ENCODE data around the gene ZNF611.

The ZNF611 gene

DNA sequence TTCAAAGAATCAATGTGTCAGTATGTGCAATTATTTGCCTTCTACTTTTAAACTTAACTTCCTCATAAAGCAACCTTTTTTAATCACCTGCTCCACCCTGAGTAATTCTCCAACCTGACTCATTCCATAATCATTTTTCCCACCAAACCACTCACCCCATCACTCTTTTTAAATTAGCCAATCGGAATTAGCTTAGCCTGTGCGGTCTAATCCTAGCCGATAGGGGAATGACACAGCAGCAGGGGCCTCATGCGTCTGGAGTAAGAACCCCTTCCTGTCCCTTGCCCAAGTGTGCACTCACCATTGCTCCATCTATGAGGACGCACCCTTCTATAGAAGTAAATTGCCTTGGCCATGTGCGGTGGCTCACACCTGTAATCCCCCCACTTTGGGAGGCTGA lies 69.3 kb downstream of the ZNF611 start:
- WGBS, 2 donors (ENCODE audit: extremely low coverage in 2 of 2, insufficient read length in 2 of 2, insufficient replicate concordance in 1 of 2), result 100% methylated on average over 1 of the region's 6 CpGs; no CpG with 5 or more reads in 1 of the 2 donors
- no peak overlapping the region for H4K91ac ChIP-seq (ENCODE audit: low read depth, low read length, poor library complexity)

DNA sequence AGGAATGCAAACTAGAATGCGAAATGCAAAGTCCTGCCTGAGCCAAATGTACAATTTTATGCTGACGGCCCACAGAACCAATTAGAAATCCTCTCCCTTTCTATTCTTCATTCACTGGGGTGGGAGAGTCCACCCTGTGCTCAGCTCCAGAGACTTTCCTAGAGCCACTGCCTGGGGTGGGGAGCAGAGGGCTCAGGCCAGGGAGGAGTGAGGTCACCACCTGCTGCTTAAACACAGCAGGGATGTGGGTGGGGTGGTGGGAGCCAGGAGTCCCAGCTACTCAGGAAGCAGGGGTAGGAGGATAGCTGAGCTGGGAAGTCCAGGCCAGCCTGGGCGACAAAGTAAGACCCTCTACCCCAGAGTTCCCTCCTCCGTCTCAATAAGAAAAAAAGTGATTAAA lies 69.8 kb downstream of the ZNF611 start:
- Histone ChIP-seq H3K4me2 (ENCODE audit: insufficient read depth, low read length, poor library complexity, severe bottlenecking) (no peak overlapping the region), H2BK120ac (ENCODE audit: low read depth, low read length) (no peak overlapping the region), H2AFZ (ENCODE audit: low read length) (no peak overlapping the region), H3K23ac (ENCODE audit: low read depth, low read length, poor library complexity) (no peak overlapping the region), H2BK5ac (ENCODE audit: low read length) (no peak overlapping the region), H2AK5ac (ENCODE audit: low read depth, low read length) (no peak overlapping the region), H3K4ac (ENCODE audit: low read length) (no peak overlapping the region), H3K27ac (replicated peaks; ENCODE audit: low read length) (peak overlapping the region; percentile 26), H3K79me1 (ENCODE audit: low read depth, low read length) (no peaks in the 10 kb centered on the region), H3K9me3 (replicated peaks in 1 of 2; ENCODE audit: control insufficient read depth in 2 of 2, insufficient read depth in 1 of 2, low read depth in 1 of 2, low read length in 2 of 2) (peaks cover 0 to 17% of the 10 kb centered on the region in 2 donors), H3K4me1 (ENCODE audit: control insufficient read depth in 2 of 2, insufficient read depth in 1 of 2, low read depth in 1 of 2, low read length in 2 of 2) (peaks cover 0 to 12% of the 10 kb centered on the region in 2 donors), H3K14ac (ENCODE audit: low read length) (no peak overlapping the region), H4K91ac (ENCODE audit: low read depth, low read length, poor library complexity) (no peak overlapping the region), H2BK12ac (ENCODE audit: low read length) (no peak overlapping the region), H3K36me3 (replicated peaks in 1 of 2; ENCODE audit: control insufficient read depth in 2 of 2, insufficient read depth in 2 of 2, low read length in 2 of 2) (peaks cover 4 to 65% of the 10 kb centered on the region in 2 donors), H2BK15ac (ENCODE audit: low read length) (no peak overlapping the region), H3K27me3 (ENCODE audit: control insufficient read depth in 3 of 3, insufficient read depth in 3 of 3, low read depth in 1 of 3, low read length in 3 of 3) (no peaks in the 10 kb centered on the region), H3K18ac (ENCODE audit: low read length) (peak overlapping the region; percentile 81), H4K8ac (ENCODE audit: low read depth, low read length) (no peak overlapping the region), H3K4me3 (ENCODE audit: low read length in 2 of 2) (no peak overlapping the region), H3K9ac (ENCODE audit: low read depth, low read length, poor library complexity) (peak overlapping the region; percentile 38)
- no CpG with 5 or more reads among the region's 4 CpGs for WGBS, 2 donors (ENCODE audit: extremely low coverage in 2 of 2, insufficient read length in 2 of 2, insufficient replicate concordance in 1 of 2)
- no peak for DNase-seq (ENCODE audit: low spot score)

More for the DNA sequence above, 69.3 kb downstream of the ZNF611 start:
- peaks cover 0 to 12% of the 10 kb centered on the region in 2 donors for H3K4me1 ChIP-seq (ENCODE audit: control insufficient read depth in 2 of 2, insufficient read depth in 1 of 2, low read depth in 1 of 2, low read length in 2 of 2)
- no peak for DNase-seq (ENCODE audit: low spot score)
- no peak overlapping the region for H3K23ac ChIP-seq (ENCODE audit: low read depth, low read length, poor library complexity)
- H3K4me3 ChIP-seq (ENCODE audit: low read length in 2 of 2), result no peak overlapping the region
- H4K8ac ChIP-seq (ENCODE audit: low read depth, low read length), result no peak overlapping the region
- peaks cover 3 to 65% of the 10 kb centered on the region in 2 donors for H3K36me3 ChIP-seq (replicated peaks in 1 of 2; ENCODE audit: control insufficient read depth in 2 of 2, insufficient read depth in 2 of 2, low read length in 2 of 2)
- H2BK120ac ChIP-seq (ENCODE audit: low read depth, low read length), result no peak overlapping the region
- H3K27me3 ChIP-seq (ENCODE audit: control insufficient read depth in 3 of 3, insufficient read depth in 3 of 3, low read depth in 1 of 3, low read length in 3 of 3), result no peaks in the 10 kb centered on the region
- H2BK5ac ChIP-seq (ENCODE audit: low read length), result no peak overlapping the region
- peaks cover 0 to 17% of the 10 kb centered on the region in 2 donors for H3K9me3 ChIP-seq (replicated peaks in 1 of 2; ENCODE audit: control insufficient read depth in 2 of 2, insufficient read depth in 1 of 2, low read depth in 1 of 2, low read length in 2 of 2)
- no peak overlapping the region for H2AK5ac ChIP-seq (ENCODE audit: low read depth, low read length)
- H3K14ac ChIP-seq (ENCODE audit: low read length), result no peak overlapping the region
- no peak overlapping the region for H3K9ac ChIP-seq (ENCODE audit: low read depth, low read length, poor library complexity)
- H2BK12ac ChIP-seq (ENCODE audit: low read length), result no peak overlapping the region
- no peak overlapping the region for H3K27ac ChIP-seq (replicated peaks; ENCODE audit: low read length)
- no peak overlapping the region for H2AFZ ChIP-seq (ENCODE audit: low read length)
- H3K4me2 ChIP-seq (ENCODE audit: insufficient read depth, low read length, poor library complexity, severe bottlenecking), result no peak overlapping the region
- no peaks in the 10 kb centered on the region for H3K79me1 ChIP-seq (ENCODE audit: low read depth, low read length)
- H3K4ac ChIP-seq (ENCODE audit: low read length), result no peak overlapping the region
- H3K18ac ChIP-seq (ENCODE audit: low read length), result no peak overlapping the region
- H2BK15ac ChIP-seq (ENCODE audit: low read length), result no peak overlapping the region

DNA sequence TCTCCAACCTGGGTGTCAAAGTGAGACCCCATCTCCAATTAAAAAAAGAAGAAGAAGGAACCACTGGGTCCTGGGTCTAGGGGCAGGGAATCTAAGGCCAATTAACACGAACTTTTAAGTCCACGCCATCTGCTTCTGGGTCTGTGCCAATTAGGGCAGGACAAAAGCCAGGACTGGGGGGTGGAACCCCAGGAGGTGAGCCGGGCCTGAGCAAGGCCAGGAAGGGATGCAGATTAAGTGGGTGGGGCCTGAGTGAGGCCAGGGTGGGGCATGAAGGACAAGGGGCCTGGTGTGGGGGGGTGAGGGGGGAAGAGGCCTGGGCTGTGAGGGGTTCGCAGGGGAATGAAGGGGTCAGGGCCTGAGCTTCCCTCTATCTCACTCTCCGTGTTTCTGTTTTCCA lies 70.4 kb downstream of the ZNF611 start:
- Histone ChIP-seq H2BK15ac (ENCODE audit: low read length) (no peak overlapping the region), H3K36me3 (replicated peaks in 1 of 2; ENCODE audit: control insufficient read depth in 2 of 2, insufficient read depth in 2 of 2, low read length in 2 of 2) (peaks cover 5 to 65% of the 10 kb centered on the region in 2 donors), H3K27ac (replicated peaks; ENCODE audit: low read length) (peak overlapping the region; percentile 76), H2BK120ac (ENCODE audit: low read depth, low read length) (no peak overlapping the region), H2BK5ac (ENCODE audit: low read length) (no peak overlapping the region), H4K8ac (ENCODE audit: low read depth, low read length) (no peak overlapping the region), H3K27me3 (ENCODE audit: control insufficient read depth in 3 of 3, insufficient read depth in 3 of 3, low read depth in 1 of 3, low read length in 3 of 3) (no peaks in the 10 kb centered on the region), H3K4ac (ENCODE audit: low read length) (no peak overlapping the region), H2AK5ac (ENCODE audit: low read depth, low read length) (no peak overlapping the region), H3K4me1 (ENCODE audit: control insufficient read depth in 2 of 2, insufficient read depth in 1 of 2, low read depth in 1 of 2, low read length in 2 of 2) (peaks cover 0 to 12% of the 10 kb centered on the region in 2 donors), H3K9me3 (replicated peaks in 1 of 2; ENCODE audit: control insufficient read depth in 2 of 2, insufficient read depth in 1 of 2, low read depth in 1 of 2, low read length in 2 of 2) (peaks cover 0 to 15% of the 10 kb centered on the region in 2 donors), H3K14ac (ENCODE audit: low read length) (no peak overlapping the region), H3K79me1 (ENCODE audit: low read depth, low read length) (no peaks in the 10 kb centered on the region), H2BK12ac (ENCODE audit: low read length) (no peak overlapping the region), H3K4me3 (ENCODE audit: low read length in 2 of 2) (no peak overlapping the region), H2AFZ (ENCODE audit: low read length) (no peak overlapping the region), H3K4me2 (ENCODE audit: insufficient read depth, low read length, poor library complexity, severe bottlenecking) (peak overlapping the region; percentile 36), H3K9ac (ENCODE audit: low read depth, low read length, poor library complexity) (no peak overlapping the region), H4K91ac (ENCODE audit: low read depth, low read length, poor library complexity) (no peak overlapping the region), H3K23ac (ENCODE audit: low read depth, low read length, poor library complexity) (no peak overlapping the region), H3K18ac (ENCODE audit: low read length) (peak overlapping the region; percentile 45)
- DNase-seq (ENCODE audit: low spot score), result peak; percentile 20
- no CpG with 5 or more reads among the region's 5 CpGs for WGBS, 2 donors (ENCODE audit: extremely low coverage in 2 of 2, insufficient read length in 2 of 2, insufficient replicate concordance in 1 of 2)

DNA sequence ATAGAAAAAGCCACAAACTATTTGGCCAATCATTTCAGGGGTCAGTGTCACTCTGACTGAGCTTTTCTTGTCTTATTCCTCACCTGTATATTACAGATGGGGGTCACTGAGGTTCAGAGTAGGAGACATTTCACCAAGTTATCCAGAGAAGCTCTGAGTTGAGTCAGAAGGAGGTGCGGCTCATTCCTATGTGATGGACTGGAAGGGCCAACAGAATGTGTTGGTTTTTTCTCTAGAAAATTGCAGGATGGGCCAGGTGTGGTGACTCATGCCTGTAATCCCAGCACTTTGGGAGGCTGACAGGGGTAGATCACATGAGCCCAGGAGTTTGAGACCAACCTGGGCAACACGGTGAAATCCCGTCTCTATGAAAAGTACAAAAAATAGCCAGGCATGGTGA lies 72.2 kb downstream of the ZNF611 start:
- Histone ChIP-seq H3K23ac (ENCODE audit: low read depth, low read length, poor library complexity) (no peak overlapping the region), H3K4ac (ENCODE audit: low read length) (no peak overlapping the region), H3K4me3 (ENCODE audit: low read length in 2 of 2) (no peak overlapping the region), H3K36me3 (replicated peaks in 1 of 2; ENCODE audit: control insufficient read depth in 2 of 2, insufficient read depth in 2 of 2, low read length in 2 of 2) (peaks cover 8 to 79% of the 10 kb centered on the region in 2 donors), H2BK120ac (ENCODE audit: low read depth, low read length) (no peak overlapping the region), H2AFZ (ENCODE audit: low read length) (no peak overlapping the region), H3K14ac (ENCODE audit: low read length) (no peak overlapping the region), H3K9me3 (replicated peaks in 1 of 2; ENCODE audit: control insufficient read depth in 2 of 2, insufficient read depth in 1 of 2, low read depth in 1 of 2, low read length in 2 of 2) (peaks cover 0 to 18% of the 10 kb centered on the region in 2 donors), H4K91ac (ENCODE audit: low read depth, low read length, poor library complexity) (no peak overlapping the region), H3K4me2 (ENCODE audit: insufficient read depth, low read length, poor library complexity, severe bottlenecking) (no peak overlapping the region), H3K9ac (ENCODE audit: low read depth, low read length, poor library complexity) (no peak overlapping the region), H3K79me1 (ENCODE audit: low read depth, low read length) (no peaks in the 10 kb centered on the region), H2BK15ac (ENCODE audit: low read length) (no peak overlapping the region), H2BK12ac (ENCODE audit: low read length) (no peak overlapping the region), H2AK5ac (ENCODE audit: low read depth, low read length) (no peak overlapping the region), H3K27ac (replicated peaks; ENCODE audit: low read length) (no peak overlapping the region), H2BK5ac (ENCODE audit: low read length) (no peak overlapping the region), H4K8ac (ENCODE audit: low read depth, low read length) (no peak overlapping the region), H3K4me1 (ENCODE audit: control insufficient read depth in 2 of 2, insufficient read depth in 1 of 2, low read depth in 1 of 2, low read length in 2 of 2) (peaks cover 0 to 12% of the 10 kb centered on the region in 2 donors), H3K27me3 (ENCODE audit: control insufficient read depth in 3 of 3, insufficient read depth in 3 of 3, low read depth in 1 of 3, low read length in 3 of 3) (no peaks in the 10 kb centered on the region), H3K18ac (ENCODE audit: low read length) (no peak overlapping the region)
- DNase-seq (ENCODE audit: low spot score), result no peak
- WGBS, 2 donors (ENCODE audit: extremely low coverage in 2 of 2, insufficient read length in 2 of 2, insufficient replicate concordance in 1 of 2), result no CpG with 5 or more reads among the region's 3 CpGs
